ENCODE measurements around the gene FIGNL2.
A peak's percentile ranks its signal among the peaks of the same experiment; 100 is the strongest.
"Not testable (repeated sequence)": the region's sequence is repeated elsewhere in the genome, so short reads cannot be mapped to it uniquely, and the experiment has no call there.

Gene FIGNL2

GRCh38 chr12:51836041-51836826 lies 12.3 kb downstream of the FIGNL2 start:
- no peak for DNase-seq (ENCODE audit: low spot score)

- DNase-seq (ENCODE audit: low spot score) = no peak
Observed at GRCh38 chr12:51834411-51834810, 14.1 kb downstream of the FIGNL2 start.

- DNase-seq (ENCODE audit: low spot score) = no peak
Observed at GRCh38 chr12:51833448-51834227, 14.9 kb downstream of the FIGNL2 start.

- DNase-seq (ENCODE audit: low spot score) = no peak
Observed at GRCh38 chr12:51832354-51833107, 16.0 kb downstream of the FIGNL2 start.

- DNase-seq (ENCODE audit: low spot score) = not testable (repeated sequence)
Observed at GRCh38 chr12:51831817-51832216, 16.7 kb downstream of the FIGNL2 start.

GRCh38 chr12:51829641-51830040 lies 18.9 kb downstream of the FIGNL2 start:
- no peak for DNase-seq (ENCODE audit: low spot score)

- DNase-seq (ENCODE audit: low spot score) = no peak
Observed at GRCh38 chr12:51829011-51829481, 19.5 kb downstream of the FIGNL2 start.

- DNase-seq (ENCODE audit: low spot score) = no peak
Observed at GRCh38 chr12:51827925-51828818, 20.3 kb downstream of the FIGNL2 start.

- no peak for DNase-seq (ENCODE audit: low spot score)
Observed at GRCh38 chr12:51826881-51827280, 21.6 kb downstream of the FIGNL2 start.

GRCh38 chr12:51825216-51825615 lies 23.3 kb downstream of the FIGNL2 start:
- no peak for DNase-seq (ENCODE audit: low spot score)

GRCh38 chr12:51823875-51824565 lies 24.5 kb downstream of the FIGNL2 start:
- peak; percentile 88 for DNase-seq (ENCODE audit: low spot score)

GRCh38 chr12:51822956-51823355 lies 25.6 kb downstream of the FIGNL2 start:
- no peak for DNase-seq (ENCODE audit: low spot score)

GRCh38 chr12:51822261-51822616 lies 26.3 kb downstream of the FIGNL2 start:
- no peak for DNase-seq (ENCODE audit: low spot score)

GRCh38 chr12:51821440-51822260 lies 26.9 kb downstream of the FIGNL2 start:
- no peak for DNase-seq (ENCODE audit: low spot score)

- peak; percentile 76 for DNase-seq (ENCODE audit: low spot score)
Observed at GRCh38 chr12:51820526-51821439, 27.7 kb downstream of the FIGNL2 start.

- peak; percentile 28 for DNase-seq (ENCODE audit: low spot score)
Observed at GRCh38 chr12:51819736-51820525, 28.6 kb downstream of the FIGNL2 start.

GRCh38 chr12:51818566-51819300 lies 29.8 kb downstream of the FIGNL2 start:
- DNase-seq (ENCODE audit: low spot score) = no peak
